ENCODE results near the gene TMEM178B. TPM values are rescaled to one million over a fixed set of nuclear protein-coding genes. Genes with fewer than 3 reads are reported as not detected.
"Not testable (repeated sequence)": the region's sequence is repeated elsewhere in the genome, so short reads cannot be mapped to it uniquely, and the experiment has no call there.

Gene TMEM178B
- total and polyA plus RNA-seq, 7 donors, result 0.16 to 4.7 (median 1.4) TPM; not detected in 2

- no peak overlapping the region for H3K4me3 ChIP-seq
- no peaks in the 10 kb centered on the region for H3K9me3 ChIP-seq
- H3K27ac ChIP-seq, result no peak overlapping the region
- H3K27me3 ChIP-seq, result no peaks in the 10 kb centered on the region
- no peaks in the 10 kb centered on the region for H3K4me1 ChIP-seq
- no peaks in the 10 kb centered on the region for H3K36me3 ChIP-seq
- intact Hi-C loops (cut with DNase I), result no loop called here
- WGBS, 2 donors, result 86 to 88% methylated on average over 4 of the region's 4 CpGs
- TF ChIP-seq EP300 (IDR thresholded peaks at IDR 0.05) (no peak), POLR2AphosphoS5 (IDR thresholded peaks at IDR 0.05) (no peak), CTCF (IDR thresholded peaks at IDR 0.05) (no peak), POLR2A (IDR thresholded peaks at IDR 0.05) (no peak)
- no peak for DNase-seq
Observed at GRCh38 chr7:141189231-141189630, 115.4 kb downstream of the TMEM178B start.

GRCh38 chr7:141190495-141190894, 116.6 kb downstream of the TMEM178B start:
- DNase-seq, result no peak
- TF ChIP-seq POLR2A (IDR thresholded peaks at IDR 0.05) (no peak), CTCF (IDR thresholded peaks at IDR 0.05) (no peak), POLR2AphosphoS5 (IDR thresholded peaks at IDR 0.05) (no peak), EP300 (IDR thresholded peaks at IDR 0.05) (no peak)
- no peaks in the 10 kb centered on the region for H3K9me3 ChIP-seq
- no peaks in the 10 kb centered on the region for H3K27me3 ChIP-seq
- H3K4me3 ChIP-seq, result no peak overlapping the region
- intact Hi-C loops (cut with DNase I), result no loop called here
- no peaks in the 10 kb centered on the region for H3K36me3 ChIP-seq
- H3K4me1 ChIP-seq, result no peaks in the 10 kb centered on the region
- no peak overlapping the region for H3K27ac ChIP-seq
- WGBS, 2 donors, result 69 to 80% methylated on average over 5 of the region's 5 CpGs

GRCh38 chr7:141191277-141191676, 117.4 kb downstream of the TMEM178B start:
- intact Hi-C loops (cut with DNase I), result no loop called here
- H3K27me3 ChIP-seq, result no peaks in the 10 kb centered on the region
- H3K27ac ChIP-seq, result no peak overlapping the region

GRCh38 chr7:141193066-141193465, 119.2 kb downstream of the TMEM178B start:
- DNase-seq, result no peak
- Histone ChIP-seq H3K27me3 (peaks cover 0 to 3% (median 0%) of the 10 kb centered on the region in 3 donors), H3K27ac (no peak overlapping the region), H3K4me3 (no peak overlapping the region), H3K4me1 (no peaks in the 10 kb centered on the region), H3K36me3 (no peaks in the 10 kb centered on the region), H3K9me3 (no peaks in the 10 kb centered on the region)
- no peak for TF ChIP-seq CTCF (IDR thresholded peaks at IDR 0.05)
- no peak for TF ChIP-seq POLR2AphosphoS5 (IDR thresholded peaks at IDR 0.05)
- TF ChIP-seq EP300 (IDR thresholded peaks at IDR 0.05), result no peak
- TF ChIP-seq POLR2A (IDR thresholded peaks at IDR 0.05), result no peak
- intact Hi-C loops (cut with DNase I), result no loop called here
- 62 to 71% methylated on average over 4 of the region's 4 CpGs for WGBS, 2 donors

More at GRCh38 chr7:141191277-141191676, 117.4 kb downstream of the TMEM178B start:
- no peaks in the 10 kb centered on the region for H3K4me1 ChIP-seq
- no peak for DNase-seq
- WGBS, 2 donors, result 76 to 91% methylated on average over 3 of the region's 3 CpGs
- no peaks in the 10 kb centered on the region for H3K9me3 ChIP-seq
- H3K36me3 ChIP-seq, result no peaks in the 10 kb centered on the region
- TF ChIP-seq POLR2A (IDR thresholded peaks at IDR 0.05) (no peak), POLR2AphosphoS5 (IDR thresholded peaks at IDR 0.05) (no peak), CTCF (IDR thresholded peaks at IDR 0.05) (no peak), EP300 (IDR thresholded peaks at IDR 0.05) (no peak)
- no peak overlapping the region for H3K4me3 ChIP-seq

GRCh38 chr7:141195722-141196121, 121.9 kb downstream of the TMEM178B start:
- H3K4me1 ChIP-seq; H3K27me3 ChIP-seq; H3K36me3 ChIP-seq; H3K4me3 ChIP-seq; H3K9me3 ChIP-seq; intact Hi-C loops (cut with DNase I); H3K27ac ChIP-seq; DNase-seq: not testable (repeated sequence)
- 58 to 74% methylated on average over 4 of the region's 4 CpGs for WGBS, 2 donors

Data from sigmoid colon (tissue), 7 donors.